AG10803 (cell line): Measurements from ENCODE around the gene MAST3.
"Not testable (repeated sequence)": the region's sequence is repeated elsewhere in the genome, so short reads cannot be mapped to it uniquely, and the experiment has no call there.

Source experiments
- DNase-seq: peaks from one replicate; pipeline ENCODE4 v3.0.0; 2010; ENCODE audit warnings: low read depth
- H3K4me3 ChIP-seq: 2 replicates; pipeline ENCODE4 v1.5.1; 2011; ENCODE audit warnings: mild to moderate bottlenecking, low read length, control low read depth
- CTCF ChIP-seq: conservative IDR thresholded peaks from 2 replicates; pipeline ENCODE4 v1.5.1; 2011; ENCODE audit warnings: mild to moderate bottlenecking, low read length, control low read depth, inconsistent platforms

MAST3 gene

GRCh38 chr19:18104793-18105131 is 7.2 kb downstream of the MAST3 start:
- TF ChIP-seq CTCF, result no peak
- DNase-seq, result no peak
- H3K4me3 ChIP-seq, result peak overlapping the region; percentile 58

- DNase-seq, H3K4me3 ChIP-seq: not testable (repeated sequence)
Observed at GRCh38 chr19:18105259-18105658, 7.7 kb downstream of the MAST3 start.

- TF ChIP-seq CTCF, result no peak
- H3K4me3 ChIP-seq, result no peak overlapping the region
- DNase-seq, result no peak
Observed at GRCh38 chr19:18107235-18107634, 9.7 kb downstream of the MAST3 start.

- no peak for DNase-seq
Observed at GRCh38 chr19:18108897-18109296, 11.3 kb downstream of the MAST3 start.

GRCh38 chr19:18109341-18109732 is 11.8 kb downstream of the MAST3 start:
- no peak for TF ChIP-seq CTCF
- DNase-seq, result no peak
- H3K4me3 ChIP-seq, result peak overlapping the region; percentile 83

More at GRCh38 chr19:18108897-18109296, 11.3 kb downstream of the MAST3 start:
- no peak overlapping the region for H3K4me3 ChIP-seq
- no peak for TF ChIP-seq CTCF

- H3K4me3 ChIP-seq, result peak overlapping the region; percentile 83
- TF ChIP-seq CTCF, result no peak
- DNase-seq, result no peak
Observed at GRCh38 chr19:18109733-18110608, 12.4 kb downstream of the MAST3 start.

GRCh38 chr19:18110609-18111232 is 13.1 kb downstream of the MAST3 start:
- peak overlapping the region; percentile 83 for H3K4me3 ChIP-seq
- TF ChIP-seq CTCF, result no peak
- DNase-seq, result no peak
